K562 (cell line): ENCODE measurements around the gene PTGES3. TPM values are rescaled to one million over a fixed set of nuclear protein-coding genes. Genes with fewer than 3 reads are reported as not detected.

Source experiments
- ARID1B ChIP-seq: fragments of 450-650 bp; IDR thresholded peaks from 2 replicates; pipeline ENCODE4 v1.6.1; 2016; ENCODE audit warnings: antibody characterized with exemption, mild to moderate bottlenecking, inconsistent platforms
- EP400 ChIP-seq: fragments of 450-650 bp; IDR thresholded peaks from 2 replicates; pipeline ENCODE4 v1.6.1; 2017; ENCODE audit warnings: antibody characterized with exemption, mild to moderate bottlenecking, moderate library complexity
- ETV1 ChIP-seq: fragments of 450-650 bp; conservative IDR thresholded peaks from 2 replicates; pipeline ENCODE4 v1.6.1; 2016; ENCODE audit warnings: missing genetic modification characterization, control low read depth, low read depth, missing compliant biosample characterization
- GTF2E2 ChIP-seq: fragments of 200-800 bp; sonication (Bioruptor generic); IDR thresholded peaks from 2 replicates; pipeline ENCODE4 v1.6.1; 2016; ENCODE audit warnings: missing genetic modification characterization, missing compliant biosample characterization
- HOMEZ ChIP-seq: fragments of 250-450 bp; sonication (Bioruptor Pico); IDR thresholded peaks from 2 replicates; pipeline ENCODE4 v1.4.0; 2020; ENCODE audit warnings: mild to moderate bottlenecking, moderate library complexity
- HOXB6 ChIP-seq: fragments of 250-450 bp; sonication (Bioruptor Pico); IDR thresholded peaks from 2 replicates; pipeline ENCODE4 v1.5.1; 2022; ENCODE audit warnings: mild to moderate bottlenecking, borderline replicate concordance
- MEF2A ChIP-seq: IDR thresholded peaks from 2 replicates; pipeline ENCODE4 v1.6.1; 2011; ENCODE audit warnings: low read depth, mild to moderate bottlenecking, low read length, moderate library complexity; ENCODE audit not compliant: control insufficient read depth
- POU5F1 ChIP-seq: fragments of 150-350 bp; IDR thresholded peaks from 2 replicates; pipeline ENCODE4 v1.6.1; 2014; ENCODE audit warnings: borderline replicate concordance, low read length, low read depth, mild to moderate bottlenecking; ENCODE audit not compliant: partially characterized antibody
- SIN3A ChIP-seq, 2 experiments: fragments of 150-350 bp in 1 of 2; IDR thresholded peaks; 2 replicates each; pipeline ENCODE4 v1.6.1; 2011 to 2016; ENCODE audit warnings: borderline replicate concordance in 2 of 2, low read depth in 2 of 2, low read length in 2 of 2, mild to moderate bottlenecking in 2 of 2, moderate library complexity in 2 of 2; ENCODE audit not compliant: control insufficient read depth in 1 of 2
- SMC3 ChIP-seq: conservative IDR thresholded peaks from 2 replicates; pipeline ENCODE4 v1.6.1; 2011; ENCODE audit warnings: low read depth, low read length, improper control_type of control experiment; ENCODE audit not compliant: insufficient read depth
- TAL1 ChIP-seq: fragments of 450-650 bp; IDR thresholded peaks from 2 replicates; pipeline ENCODE4 v1.6.1; 2016; ENCODE audit warnings: mild to moderate bottlenecking
- YY1 ChIP-seq, 3 experiments: IDR thresholded peaks; 2 replicates each; pipeline ENCODE4 v1.6.1; 2011; ENCODE audit warnings: low read length in 2 of 3, mild to moderate bottlenecking in 2 of 3, moderate library complexity in 2 of 3, borderline replicate concordance in 1 of 3, control low read depth in 1 of 3, low read depth in 1 of 3; ENCODE audit not compliant: insufficient read depth in 3 of 3, insufficient replicate concordance in 2 of 3, control insufficient read depth in 1 of 3, insufficient read length in 1 of 3; ENCODE audit errors: extremely low read depth in 1 of 3
- ZBTB1 ChIP-seq: sonication (generic); formaldehyde crosslinking; IDR thresholded peaks from 2 replicates; pipeline ENCODE4 v1.8.1; 2023; ENCODE audit warnings: missing genetic modification reagents, low read depth, mild to moderate bottlenecking, borderline replicate concordance
- ZNF224 ChIP-seq: sonication (generic); formaldehyde crosslinking; IDR thresholded peaks from 2 replicates; pipeline ENCODE4 v1.8.0; 2022; ENCODE audit warnings: mild to moderate bottlenecking, missing genetic modification reagents
- ZNF23 ChIP-seq: fragments of 250-450 bp; sonication (Bioruptor Pico); IDR thresholded peaks from 2 replicates; pipeline ENCODE4 v1.4.0; 2020; ENCODE audit warnings: mild to moderate bottlenecking
- ZNF395 ChIP-seq: fragments of 200-800 bp; sonication (Bioruptor generic); IDR thresholded peaks from 2 replicates; pipeline ENCODE4 v1.6.1; 2017; ENCODE audit warnings: missing genetic modification characterization, missing compliant biosample characterization
- ZNF76 ChIP-seq: fragments of 250-450 bp; sonication (Bioruptor Pico); IDR thresholded peaks from 2 replicates; pipeline ENCODE4 v1.4.0; 2020; ENCODE audit warnings: mild to moderate bottlenecking, moderate library complexity, borderline replicate concordance
- ZSCAN32 ChIP-seq: fragments of 450-650 bp; formaldehyde crosslinking; IDR thresholded peaks from 2 replicates; pipeline ENCODE4 v1.4.0; 2020; ENCODE audit warnings: mild to moderate bottlenecking, moderate library complexity
- polyA plus RNA-seq, 8 experiments: library from polyadenylated mRNA; depleted of rRNA in 4 of 8; stranded (reverse) in 5 of 8; unstranded in 3 of 8; fragments of >200 nt; fragmentation: Nextera tagmentation in 2 of 8; fragmentation: Illumina TruSeq in 1 of 8; extraction: Ambion mirVana in 2 of 8; extraction: Trizol in 1 of 8; gene quantifications; 2 replicates each; pipeline versions ENCODE4 v1.2.1 to v1.2.3, GENCODE V29; 2011 to 2014; ENCODE audit warnings: inconsistent platforms in 1 of 8, missing spikeins in 1 of 8
- total RNA-seq, 7 experiments: library from RNA; depleted of rRNA in 6 of 7; stranded (reverse); fragments of >200 nt in 6 of 7; fragmentation: Illumina TruSeq in 2 of 7; extraction: Trizol in 2 of 7; gene quantifications; 2 replicates each; pipeline versions ENCODE4 v1.2.1 to v1.2.3, GENCODE V29; 2011 to 2021; ENCODE audit warnings: low replicate concordance in 1 of 7
- TF ChIP-seq, protein P1 (sequence below): IDR thresholded peaks from 2 replicates; pipeline ENCODE4 v1.6.1; 2014; ENCODE audit warnings: antibody characterized with exemption
- TF ChIP-seq, protein P2 (sequence below), 2 experiments: IDR thresholded peaks; 2 replicates each; pipeline ENCODE4 v1.6.1; 2012; ENCODE audit warnings: improper control_type of control experiment in 2 of 2, low read depth in 2 of 2, low read length in 2 of 2, borderline replicate concordance in 1 of 2

PTGES3 gene
- total and polyA plus RNA-seq, 9 of the 15 experiments (the other 6 are each of a cell fraction or from before 2014, with no cell fraction given): 163 to 501 (median 213) TPM

GRCh38 chr12:56630180-56630632, 57.9 kb downstream of the PTGES3 start, which contains the start of gene BAZ2A (continued):
- TF ChIP-seq POU5F1 (no peak), TAL1 (no peak), SIN3A (IDR thresholded peaks at IDR 0.05; ENCODE audit: borderline replicate concordance in 2 of 2, control insufficient read depth in 1 of 2, low read depth in 2 of 2, low read length in 2 of 2) (peak in 1 of 2 experiments; percentile 92; a peak in 1 of 4 replicates), ZNF224 (no peak), YY1 (IDR thresholded peaks at IDR 0.05; ENCODE audit: borderline replicate concordance in 1 of 3, control insufficient read depth in 1 of 3, extremely low read depth in 1 of 3, insufficient read depth in 3 of 3, insufficient read length in 1 of 3, insufficient replicate concordance in 2 of 3, low read depth in 1 of 3, low read length in 2 of 3) (peak; percentile 69 to 94 (median 90)), ZNF395 (peak; percentile 53; the same call in 1 of the 2 replicates), ARID1B (0 out of 2 replicates have a peak, but pooled peaks have one; percentile 50), ZNF76 (CRISPR knock-in tag) (no peak), ETV1 (tag) (peak; percentile 80), HOMEZ (CRISPR knock-in tag) (no peak), ZSCAN32 (CRISPR knock-in tag) (no peak), HOXB6 (CRISPR knock-in tag) (no peak), SMC3 (no peak), ZBTB1 (CRISPR knock-in tag) (no peak; the same call in 1 of the 2 replicates), EP400 (peak; percentile 47; the same call in 1 of the 2 replicates), GTF2E2 (tag) (no peak), ZNF23 (CRISPR knock-in tag) (no peak), MEF2A (no peak)
- TF ChIP-seq, protein P1, sequence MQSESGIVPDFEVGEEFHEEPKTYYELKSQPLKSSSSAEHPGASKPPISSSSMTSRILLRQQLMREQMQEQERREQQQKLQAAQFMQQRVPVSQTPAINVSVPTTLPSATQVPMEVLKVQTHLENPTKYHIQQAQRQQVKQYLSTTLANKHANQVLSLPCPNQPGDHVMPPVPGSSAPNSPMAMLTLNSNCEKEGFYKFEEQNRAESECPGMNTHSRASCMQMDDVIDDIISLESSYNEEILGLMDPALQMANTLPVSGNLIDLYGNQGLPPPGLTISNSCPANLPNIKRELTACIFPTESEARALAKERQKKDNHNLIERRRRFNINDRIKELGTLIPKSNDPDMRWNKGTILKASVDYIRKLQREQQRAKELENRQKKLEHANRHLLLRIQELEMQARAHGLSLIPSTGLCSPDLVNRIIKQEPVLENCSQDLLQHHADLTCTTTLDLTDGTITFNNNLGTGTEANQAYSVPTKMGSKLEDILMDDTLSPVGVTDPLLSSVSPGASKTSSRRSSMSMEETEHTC: no peak
- TF ChIP-seq, protein P2, sequence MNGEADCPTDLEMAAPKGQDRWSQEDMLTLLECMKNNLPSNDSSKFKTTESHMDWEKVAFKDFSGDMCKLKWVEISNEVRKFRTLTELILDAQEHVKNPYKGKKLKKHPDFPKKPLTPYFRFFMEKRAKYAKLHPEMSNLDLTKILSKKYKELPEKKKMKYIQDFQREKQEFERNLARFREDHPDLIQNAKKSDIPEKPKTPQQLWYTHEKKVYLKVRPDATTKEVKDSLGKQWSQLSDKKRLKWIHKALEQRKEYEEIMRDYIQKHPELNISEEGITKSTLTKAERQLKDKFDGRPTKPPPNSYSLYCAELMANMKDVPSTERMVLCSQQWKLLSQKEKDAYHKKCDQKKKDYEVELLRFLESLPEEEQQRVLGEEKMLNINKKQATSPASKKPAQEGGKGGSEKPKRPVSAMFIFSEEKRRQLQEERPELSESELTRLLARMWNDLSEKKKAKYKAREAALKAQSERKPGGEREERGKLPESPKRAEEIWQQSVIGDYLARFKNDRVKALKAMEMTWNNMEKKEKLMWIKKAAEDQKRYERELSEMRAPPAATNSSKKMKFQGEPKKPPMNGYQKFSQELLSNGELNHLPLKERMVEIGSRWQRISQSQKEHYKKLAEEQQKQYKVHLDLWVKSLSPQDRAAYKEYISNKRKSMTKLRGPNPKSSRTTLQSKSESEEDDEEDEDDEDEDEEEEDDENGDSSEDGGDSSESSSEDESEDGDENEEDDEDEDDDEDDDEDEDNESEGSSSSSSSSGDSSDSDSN (IDR thresholded peaks at IDR 0.05; ENCODE audit: borderline replicate concordance in 1 of 2, low read depth in 2 of 2, low read length in 2 of 2): no peak
